ENCODE results near the gene GTF2H4.
"Not testable (repeated sequence)": the region's sequence is repeated elsewhere in the genome, so short reads cannot be mapped to it uniquely, and the experiment has no call there.

The GTF2H4 gene

GRCh38 chr6:30927080-30927479 lies 19.1 kb downstream of the GTF2H4 start:
- FAIRE-seq, result not testable (repeated sequence)

- FAIRE-seq, result no peak
Measured at GRCh38 chr6:30928677-30929076, 20.7 kb downstream of the GTF2H4 start.

DNA sequence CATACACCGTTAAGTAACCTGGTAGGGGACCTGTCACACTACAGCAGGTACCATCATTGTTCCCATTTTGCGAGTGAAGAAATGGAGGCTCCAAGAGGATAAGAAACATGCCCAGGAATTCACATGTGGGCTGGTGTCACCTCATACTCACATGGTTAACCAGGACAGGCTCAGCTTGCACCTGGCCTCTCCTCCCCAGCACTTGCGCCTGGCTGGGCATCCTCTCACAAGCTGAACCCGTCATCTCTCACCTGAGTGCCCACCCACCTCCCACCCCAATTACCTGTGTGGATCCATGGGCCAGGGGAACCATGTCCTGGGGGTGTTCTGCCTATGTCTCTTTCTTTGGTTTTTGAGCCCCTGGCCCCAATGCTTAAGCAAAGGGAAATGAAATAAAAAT lies 22.5 kb downstream of the GTF2H4 start:
- FAIRE-seq, result no peak

- FAIRE-seq, result no peak
Measured at GRCh38 chr6:30931272-30931671, 23.3 kb downstream of the GTF2H4 start.

DNA sequence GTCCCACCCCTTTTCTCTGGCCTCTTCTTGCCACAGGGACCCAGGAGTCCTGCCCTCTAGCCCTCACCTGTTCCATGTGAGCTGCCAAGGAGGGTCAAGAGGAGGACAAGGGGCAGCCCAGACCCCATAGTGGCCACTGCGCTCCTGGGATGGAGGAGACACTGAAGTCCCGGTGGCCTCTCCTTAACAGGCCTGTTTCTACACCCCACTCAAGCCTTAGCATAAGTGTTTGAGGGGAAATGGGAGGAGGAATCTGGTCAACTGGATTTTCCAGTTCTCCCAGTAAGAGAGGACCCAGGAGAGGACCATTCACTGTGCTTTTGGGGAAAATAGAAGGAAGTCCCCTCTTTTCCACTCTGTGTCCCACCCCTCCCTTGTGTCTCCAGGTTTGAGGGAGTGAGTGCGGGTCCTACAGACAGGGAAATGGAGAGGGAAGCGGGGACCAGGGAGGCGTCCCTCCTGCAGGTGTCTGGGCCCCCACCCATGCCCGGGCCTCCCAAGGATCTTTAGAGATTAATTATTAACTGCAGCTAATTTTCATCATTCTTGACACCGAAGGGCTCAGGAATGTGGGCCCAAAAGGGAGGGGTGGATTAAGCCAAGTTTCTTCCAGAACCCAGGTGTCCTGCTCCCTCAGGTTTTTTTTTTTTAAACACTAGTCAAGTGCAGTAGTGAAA lies 24.1 kb downstream of the GTF2H4 start, which contains the start of gene SFTA2:
Gene SFTA2 (minus strand): TSS at position 202 of the 677 bp plus-strand sequence. CDS start 74 bp downstream, at position 128.
- no peak for FAIRE-seq

GRCh38 chr6:30932665-30933365 lies 24.8 kb downstream of the GTF2H4 start:
- no peak for FAIRE-seq

DNA sequence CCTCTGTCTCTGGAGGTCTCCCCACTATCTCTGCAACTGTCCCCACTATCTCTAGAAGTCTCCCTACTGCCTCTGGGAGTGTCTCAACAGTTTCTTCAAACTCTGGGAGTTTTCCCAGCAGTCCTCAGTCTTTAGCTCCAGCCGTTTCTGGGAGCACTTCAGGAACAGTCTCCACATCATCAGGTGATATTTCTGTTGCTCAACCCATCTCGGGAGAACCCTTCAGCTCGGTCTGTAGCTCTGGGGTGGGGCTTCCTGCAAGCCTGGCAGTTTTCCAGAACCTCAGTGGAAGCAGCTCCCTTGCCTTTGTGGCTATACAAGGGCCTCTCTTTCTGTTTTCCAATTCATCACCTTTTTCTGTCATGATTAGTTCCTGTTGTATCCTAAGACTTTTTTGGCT lies 27.0 kb downstream of the GTF2H4 start:
- FAIRE-seq, result no peak

DNA sequence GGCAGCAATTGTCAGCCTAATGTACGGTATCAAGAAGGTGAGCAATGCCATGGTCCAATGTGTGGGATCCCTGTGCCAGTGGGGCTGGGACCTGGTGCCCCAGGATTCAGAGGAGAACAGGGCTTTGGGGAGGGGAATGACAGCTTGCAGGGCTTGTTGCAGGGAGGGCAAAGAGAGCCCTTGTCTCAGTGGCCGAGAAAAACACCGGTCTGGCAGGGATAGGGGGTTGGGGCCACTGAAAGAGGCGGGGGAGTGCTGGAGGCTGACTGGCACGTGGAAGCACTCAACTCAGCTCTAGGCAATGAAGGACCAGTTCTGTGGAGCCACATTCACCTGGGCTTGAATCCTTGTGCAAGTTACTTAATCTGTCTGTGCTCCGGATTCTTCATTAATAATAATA lies 29.3 kb downstream of the GTF2H4 start:
- no peak for FAIRE-seq

- FAIRE-seq, result no peak
Measured at GRCh38 chr6:30938730-30939129, 30.7 kb downstream of the GTF2H4 start.

DNA sequence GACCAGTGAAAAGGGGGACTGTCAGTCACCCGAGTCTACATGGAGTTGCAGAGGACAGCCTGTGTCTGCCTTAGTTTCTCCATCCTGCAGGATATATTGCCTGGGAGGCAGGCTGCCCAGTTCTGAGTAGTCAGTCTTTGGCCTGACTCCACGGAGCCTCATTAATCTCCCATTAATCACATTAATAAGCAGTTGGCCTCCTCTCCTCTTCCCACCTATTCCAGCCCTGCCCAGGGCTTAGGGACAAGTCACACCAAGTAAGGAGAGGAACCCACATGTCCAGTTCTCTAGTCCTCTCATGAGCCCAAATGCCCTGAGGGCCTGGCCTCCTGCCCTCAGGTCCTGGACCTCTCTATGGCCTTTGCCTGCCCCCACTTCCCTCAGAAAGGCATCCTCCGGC lies 31.5 kb downstream of the GTF2H4 start:
- FAIRE-seq, result no peak

DNA sequence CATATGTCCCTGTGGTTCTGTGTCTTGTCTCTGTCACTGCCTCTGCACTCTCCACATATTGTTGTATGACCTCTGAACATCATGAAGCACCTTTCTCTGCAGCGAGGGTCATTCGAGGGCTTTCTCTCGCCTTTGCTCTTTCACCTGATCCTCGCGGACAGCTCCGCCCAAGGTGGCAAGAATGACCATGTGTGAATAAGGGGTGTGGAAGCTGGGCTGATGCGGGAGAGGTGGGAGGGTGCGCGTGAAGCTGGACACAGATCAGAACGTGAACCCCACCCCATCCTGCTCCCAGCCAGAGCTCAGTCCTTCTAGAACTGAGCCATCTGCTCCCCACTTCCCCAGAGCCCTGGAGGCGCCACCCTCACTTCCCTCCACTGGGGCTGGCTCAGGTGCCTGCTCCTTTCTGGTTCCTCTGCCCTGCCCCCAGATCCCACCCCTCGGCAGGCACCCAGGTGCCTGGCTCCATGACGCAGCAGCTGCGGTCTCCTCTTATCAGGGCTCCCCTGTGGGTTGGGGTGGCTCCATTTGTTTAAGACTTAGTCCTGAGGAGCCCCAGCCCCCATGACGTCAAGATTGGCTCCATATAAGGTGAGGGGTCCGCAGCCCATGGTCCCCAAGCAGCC lies 32.5 kb downstream of the GTF2H4 start, which contains the start of gene MUCL3:
Gene MUCL3 (plus strand): TSS at position 613 of the 626 bp plus-strand sequence. CDS start 27 bp downstream, outside the sequence.
- no peak for FAIRE-seq

- FAIRE-seq, result no peak
Measured at GRCh38 chr6:30942338-30943060, 34.5 kb downstream of the GTF2H4 start.

DNA sequence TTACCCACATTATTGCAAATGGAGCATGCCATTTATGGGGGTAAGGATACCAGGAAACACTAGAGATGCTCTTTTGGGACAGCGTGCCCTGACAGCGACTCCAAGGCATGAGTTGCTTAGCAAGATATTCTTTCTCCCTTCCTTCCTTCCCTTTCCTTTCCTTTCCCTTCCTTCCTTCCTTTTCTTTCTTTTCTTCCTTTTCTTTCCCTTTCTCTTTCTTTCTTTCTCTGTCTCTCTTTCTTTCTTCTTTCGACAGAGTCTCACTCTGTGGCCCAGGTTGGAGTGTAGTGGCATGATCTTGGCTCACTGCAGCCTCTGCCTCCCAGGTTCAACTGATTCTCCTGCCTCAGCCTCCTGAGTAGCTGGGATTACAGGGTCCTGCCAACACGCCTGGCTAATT lies 36.0 kb downstream of the GTF2H4 start:
- no peak for FAIRE-seq

DNA sequence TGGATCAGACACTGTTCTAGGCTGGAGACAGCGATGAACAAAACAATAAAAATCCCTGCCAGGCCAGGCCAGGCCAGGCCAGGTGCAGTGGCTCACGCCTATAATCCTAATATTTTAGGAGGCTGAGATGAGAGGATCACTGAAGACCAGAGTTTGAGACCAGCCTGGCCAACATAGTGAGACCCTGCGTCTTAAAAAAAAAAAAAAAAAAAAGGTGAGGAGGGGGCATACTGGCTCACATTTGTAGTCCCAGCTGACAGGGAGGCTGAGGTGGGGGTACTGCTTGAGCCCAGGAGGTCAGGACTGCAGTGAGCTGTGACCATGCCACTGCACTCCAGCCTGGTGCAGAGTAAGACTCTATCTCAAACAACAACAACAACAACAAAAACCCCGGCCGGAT lies 37.3 kb downstream of the GTF2H4 start:
- no peak for FAIRE-seq

- FAIRE-seq, result no peak
Measured at GRCh38 chr6:30947231-30947630, 39.2 kb downstream of the GTF2H4 start.

GRCh38 chr6:30948811-30949210 lies 40.8 kb downstream of the GTF2H4 start:
- no peak for FAIRE-seq

GRCh38 chr6:30951907-30952469 lies 44.0 kb downstream of the GTF2H4 start:
- FAIRE-seq, result no peak

DNA sequence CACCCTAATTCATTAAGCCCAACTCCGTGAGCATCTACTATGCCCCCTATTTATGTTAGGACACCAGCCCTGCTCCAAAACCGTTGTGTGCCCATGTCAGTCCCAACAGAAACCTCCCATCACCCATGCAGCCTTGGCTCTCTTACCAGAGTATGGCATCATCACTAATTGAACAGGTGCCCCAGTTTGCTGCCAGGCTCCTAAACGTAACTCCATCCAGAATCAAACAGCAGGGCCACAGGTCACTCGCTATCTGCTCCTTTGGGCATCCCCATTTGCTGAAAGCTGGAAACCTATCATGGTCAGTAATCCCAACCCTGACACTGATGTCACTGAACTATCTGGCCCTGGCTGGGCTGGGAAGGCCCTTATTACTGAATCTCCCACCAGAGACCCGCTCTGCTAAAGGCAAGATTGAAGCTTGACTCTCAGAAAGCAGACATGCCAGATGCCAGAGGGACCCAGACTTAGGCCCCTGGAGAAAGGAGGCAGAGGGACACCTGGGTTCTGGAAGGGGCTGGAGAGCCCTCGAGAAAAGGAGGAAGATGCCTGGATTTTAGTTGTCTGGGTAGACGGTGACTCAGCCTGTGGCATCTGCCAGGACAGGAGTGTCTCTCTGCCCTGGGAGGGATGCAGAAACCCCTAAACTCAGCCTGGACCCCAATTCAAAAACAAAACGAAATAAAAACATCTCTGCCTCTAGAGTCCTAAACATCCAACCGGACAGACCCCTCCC lies 46.8 kb downstream of the GTF2H4 start:
- no peak for FAIRE-seq

- no peak for FAIRE-seq
Measured at GRCh38 chr6:30955367-30956042, 47.5 kb downstream of the GTF2H4 start.

GRCh38 chr6:30957716-30958115 lies 49.7 kb downstream of the GTF2H4 start:
- no peak for FAIRE-seq

DNA sequence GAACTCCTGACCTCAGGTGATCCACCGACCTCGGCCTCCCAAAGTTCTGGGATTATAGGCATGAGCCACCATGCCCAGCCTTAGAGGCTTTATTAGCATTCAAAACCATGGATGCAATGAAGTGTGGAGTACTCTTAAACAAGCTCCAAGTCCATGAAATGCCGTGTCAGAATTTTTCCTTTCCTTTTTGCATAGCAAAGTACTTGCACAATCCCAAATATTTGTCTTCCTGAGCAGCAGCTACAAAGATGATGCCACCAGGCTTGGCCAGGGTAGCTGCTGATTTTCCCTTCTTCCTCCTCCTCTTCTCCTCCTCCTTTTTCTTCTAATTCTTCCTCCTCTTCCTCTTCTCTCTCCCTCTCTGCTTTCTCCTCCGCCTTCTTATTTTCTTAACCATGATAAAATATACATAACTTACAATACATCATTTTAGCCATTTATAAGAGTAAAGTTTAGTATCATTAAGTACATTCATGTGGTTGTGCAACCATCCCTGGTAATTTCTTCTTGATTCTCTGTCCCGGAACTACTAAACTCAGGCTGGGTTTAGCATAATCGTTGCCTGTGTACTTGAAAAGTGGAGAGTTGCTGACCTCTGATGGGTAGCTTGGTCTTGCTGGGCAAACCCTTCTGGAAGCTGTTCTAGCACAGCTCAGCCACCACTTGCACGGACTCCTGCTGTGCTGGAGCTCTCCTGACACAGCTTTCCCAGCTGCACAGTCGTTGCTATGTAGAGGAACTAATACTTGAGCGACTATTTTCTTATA lies 53.1 kb downstream of the GTF2H4 start:
- FAIRE-seq, result no peak

Measured in A204.1 (cell line).